GM23338 (cell line): Measurements from ENCODE around the gene UTS2R. TPM values are rescaled to one million over a fixed set of nuclear protein-coding genes. Genes with fewer than 3 reads are reported as not detected.

Experiments used
- ATAC-seq: fragments of 200-7000 bp; cut with Tn5 transposase; 3 replicates; pipeline ENCODE4 v1.9.1; 2020
- DNase-seq: peaks from one replicate; pipeline ENCODE4 v3.0.0-alpha.2; 2015; ENCODE audit warnings: low spot score
- H2AFZ ChIP-seq: fragments of 200-600 bp; sonication (generic); 2 replicates; pipeline ENCODE4 v1.8.0; 2016; ENCODE audit warnings: antibody characterized with exemption, mild to moderate bottlenecking, moderate library complexity
- H3F3A ChIP-seq: fragments of 200-600 bp; sonication (generic); replicated peaks from 2 replicates; pipeline ENCODE4 v1.8.0; 2017; ENCODE audit warnings: antibody characterized with exemption, mixed run types, low read depth
- H3K27ac ChIP-seq: fragments of 200-600 bp; sonication (generic); 2 replicates; pipeline ENCODE4 v1.6.1; 2016; ENCODE audit warnings: low read depth
- H3K27me3 ChIP-seq: fragments of 200-600 bp; sonication (generic); 2 replicates; pipeline ENCODE4 v1.8.0; 2016; ENCODE audit warnings: mild to moderate bottlenecking, mixed run types, moderate library complexity; ENCODE audit not compliant: insufficient read depth
- H3K36me3 ChIP-seq: fragments of 200-600 bp; sonication (generic); 2 replicates; pipeline ENCODE4 v1.8.0; 2016; ENCODE audit warnings: mild to moderate bottlenecking; ENCODE audit not compliant: insufficient read depth
- H3K4me1 ChIP-seq: fragments of 200-600 bp; sonication (generic); 2 replicates; pipeline ENCODE4 v1.8.0; 2016; ENCODE audit warnings: mild to moderate bottlenecking, moderate library complexity; ENCODE audit not compliant: insufficient read depth
- H3K4me2 ChIP-seq: fragments of 200-600 bp; sonication (generic); 2 replicates; pipeline ENCODE4 v1.7.1; 2017; ENCODE audit warnings: mixed run types
- H3K4me3 ChIP-seq: fragments of 200-600 bp; sonication (generic); 2 replicates; pipeline ENCODE4 v1.6.1; 2016; ENCODE audit warnings: mixed run types
- H3K79me2 ChIP-seq: fragments of 200-600 bp; sonication (generic); replicated peaks from 2 replicates; pipeline ENCODE4 v1.8.0; 2017; ENCODE audit warnings: mild to moderate bottlenecking; ENCODE audit not compliant: insufficient read depth
- H3K9me2 ChIP-seq: fragments of 200-600 bp; sonication (generic); 2 replicates; pipeline ENCODE4 v1.8.0; 2017; ENCODE audit not compliant: insufficient read depth
- H4K20me1 ChIP-seq: fragments of 200-600 bp; sonication (generic); replicated peaks from 2 replicates; pipeline ENCODE4 v1.8.0; 2017; ENCODE audit warnings: mild to moderate bottlenecking; ENCODE audit not compliant: insufficient read depth
- H3K27ac Mint-ChIP-seq: 2 replicates; pipeline ENCODE4 v1.8.0; 2020; ENCODE audit warnings: inconsistent platforms, mild to moderate bottlenecking, moderate library complexity, mixed read lengths
- H3K27me3 Mint-ChIP-seq: 3 replicates; pipeline ENCODE4 v1.8.0; 2022; ENCODE audit warnings: low read depth, mild to moderate bottlenecking, moderate library complexity, mixed read lengths, inconsistent platforms; ENCODE audit not compliant: insufficient read depth, poor library complexity
- H3K36me3 Mint-ChIP-seq: 3 replicates; pipeline ENCODE4 v1.8.0; 2021; ENCODE audit warnings: low read depth, mild to moderate bottlenecking, inconsistent platforms, moderate library complexity, mixed read lengths
- H3K4me1 Mint-ChIP-seq: 3 replicates; pipeline ENCODE4 v1.8.0; 2020; ENCODE audit warnings: mild to moderate bottlenecking, inconsistent platforms, mixed read lengths
- H3K4me3 Mint-ChIP-seq: 3 replicates; pipeline ENCODE4 v1.8.0; 2021; ENCODE audit warnings: moderate library complexity, mild to moderate bottlenecking, inconsistent platforms, mixed read lengths
- H3K9me3 Mint-ChIP-seq: 3 replicates; pipeline ENCODE4 v1.8.0; 2020; ENCODE audit warnings: moderate library complexity, mild to moderate bottlenecking, inconsistent platforms, mixed read lengths
- CREB1 ChIP-seq: fragments of 250-450 bp; sonication (Bioruptor Pico); IDR thresholded peaks from 2 replicates; pipeline ENCODE4 v1.5.0; 2020; ENCODE audit warnings: low read depth, mild to moderate bottlenecking, moderate library complexity
- CTCF ChIP-seq, 2 experiments: fragments of 200-600 bp in 1 of 2; sonication (generic) in 1 of 2; conservative IDR thresholded peaks; 2 replicates each; pipeline versions ENCODE4 v1.5.1 to v1.6.1; 2016 to 2017; ENCODE audit warnings: antibody characterized with exemption in 2 of 2, low read depth in 2 of 2, mild to moderate bottlenecking in 2 of 2, moderate library complexity in 1 of 2
- EZH2 ChIP-seq: fragments of 200-600 bp; sonication (generic); IDR thresholded peaks from one replicate; pipeline ENCODE4 v1.8.0; 2017; ENCODE audit warnings: antibody characterized with exemption, mild to moderate bottlenecking, low read depth; ENCODE audit not compliant: unreplicated experiment
- EZH2phosphoT487 ChIP-seq: fragments of 200-600 bp; sonication (generic); IDR thresholded peaks from one replicate; pipeline ENCODE4 v1.8.1; 2018; ENCODE audit warnings: antibody characterized with exemption; ENCODE audit not compliant: unreplicated experiment
- JUNB ChIP-seq: IDR thresholded peaks from one replicate; pipeline ENCODE4 v1.6.1; 2016; ENCODE audit warnings: antibody characterized with exemption; ENCODE audit not compliant: unreplicated experiment
- NANOG ChIP-seq: IDR thresholded peaks from 2 replicates; pipeline ENCODE4 v1.6.1; 2016; ENCODE audit warnings: antibody characterized with exemption, borderline replicate concordance
- POLR2AphosphoS5 ChIP-seq: IDR thresholded peaks from 2 replicates; pipeline ENCODE4 v1.6.1; 2016; ENCODE audit warnings: antibody characterized with exemption, low read depth
- STAT1 ChIP-seq: IDR thresholded peaks from one replicate; pipeline ENCODE4 v1.6.1; 2016; ENCODE audit warnings: antibody characterized with exemption; ENCODE audit not compliant: unreplicated experiment
- ZNF114 ChIP-seq: fragments of 250-450 bp; sonication (Bioruptor Pico); IDR thresholded peaks from 2 replicates; pipeline ENCODE4 v1.5.0; 2020; ENCODE audit warnings: mild to moderate bottlenecking, moderate library complexity
- ZNF331 ChIP-seq: fragments of 250-450 bp; sonication (Bioruptor Pico); IDR thresholded peaks from 2 replicates; pipeline ENCODE4 v1.5.0; 2020; ENCODE audit warnings: low read depth, mild to moderate bottlenecking, moderate library complexity
- ZNF462 ChIP-seq: fragments of 250-450 bp; sonication (Bioruptor Pico); IDR thresholded peaks from 2 replicates; pipeline ENCODE4 v1.5.0; 2020; ENCODE audit warnings: mild to moderate bottlenecking, moderate library complexity
- polyA plus RNA-seq: library from polyadenylated mRNA; unstranded; fragments of >200 nt; fragmentation: Nextera tagmentation; extraction: Ambion mirVana; gene quantifications from 2 replicates; pipeline ENCODE4 v1.2.1, GENCODE V29; 2016
- total RNA-seq: library from RNA; depleted of rRNA; stranded (reverse); fragments of >200 nt; shearing (Covaris generic); gene quantifications from 2 replicates; pipeline ENCODE4 v1.2.3, GENCODE V29; 2014
- TF ChIP-seq, protein P1 (sequence below): IDR thresholded peaks from 2 replicates; pipeline ENCODE4 v1.6.1; 2016; ENCODE audit warnings: antibody characterized with exemption
- TF ChIP-seq, protein P2 (sequence below): IDR thresholded peaks from one replicate; pipeline ENCODE4 v1.6.1; 2018; ENCODE audit warnings: antibody characterized with exemption; ENCODE audit not compliant: unreplicated experiment

Gene UTS2R
- total and polyA plus RNA-seq, 2 experiments from 2014 or later = 0.49 TPM; not detected in 1

GRCh38 chr17:82399601-82400101 lies 28.1 kb downstream of the UTS2R start:
- Mint-ChIP-seq H3K4me3 (no peak overlapping the region), H3K9me3 (no peaks in the 10 kb centered on the region), H3K27me3 (peaks cover 7% of the 10 kb centered on the region), H3K4me1 (no peaks in the 10 kb centered on the region), H3K36me3 (peaks cover 7% of the 10 kb centered on the region), H3K27ac (no peak overlapping the region)
- ATAC-seq (no peak), DNase-seq (no peak)
- H4K20me1 ChIP-seq = no peaks in the 10 kb centered on the region
- H3F3A ChIP-seq = 0 out of 2 replicates have a peak, but pooled peaks cover 2% of the 10 kb centered on the region
- H3K79me2 ChIP-seq = no peaks in the 10 kb centered on the region
- no peak overlapping the region for H3K4me3 ChIP-seq
- H3K9me2 ChIP-seq = no peaks in the 10 kb centered on the region
- H3K4me1 ChIP-seq = no peaks in the 10 kb centered on the region
- no peaks in the 10 kb centered on the region for H3K36me3 ChIP-seq
- H3K27ac ChIP-seq = no peak overlapping the region
- H2AFZ ChIP-seq = no peak overlapping the region
- no peak overlapping the region for H3K4me2 ChIP-seq
- H3K27me3 ChIP-seq = no peaks in the 10 kb centered on the region
- TF ChIP-seq CTCF (conservative IDR thresholded peaks at IDR 0.05; ENCODE audit: low read depth in 2 of 2) (no peak), POLR2AphosphoS5 (no peak), EZH2phosphoT487 (no peak), NANOG (no peak), ZNF462 (CRISPR knock-in tag) (no peak), JUNB (no peak), CREB1 (CRISPR knock-in tag) (no peak), ZNF114 (CRISPR knock-in tag) (no peak), STAT1 (no peak), ZNF331 (CRISPR knock-in tag) (no peak), EZH2 (no peak)
- TF ChIP-seq, protein P1, sequence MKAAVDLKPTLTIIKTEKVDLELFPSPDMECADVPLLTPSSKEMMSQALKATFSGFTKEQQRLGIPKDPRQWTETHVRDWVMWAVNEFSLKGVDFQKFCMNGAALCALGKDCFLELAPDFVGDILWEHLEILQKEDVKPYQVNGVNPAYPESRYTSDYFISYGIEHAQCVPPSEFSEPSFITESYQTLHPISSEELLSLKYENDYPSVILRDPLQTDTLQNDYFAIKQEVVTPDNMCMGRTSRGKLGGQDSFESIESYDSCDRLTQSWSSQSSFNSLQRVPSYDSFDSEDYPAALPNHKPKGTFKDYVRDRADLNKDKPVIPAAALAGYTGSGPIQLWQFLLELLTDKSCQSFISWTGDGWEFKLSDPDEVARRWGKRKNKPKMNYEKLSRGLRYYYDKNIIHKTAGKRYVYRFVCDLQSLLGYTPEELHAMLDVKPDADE = no peak
- TF ChIP-seq, protein P2, sequence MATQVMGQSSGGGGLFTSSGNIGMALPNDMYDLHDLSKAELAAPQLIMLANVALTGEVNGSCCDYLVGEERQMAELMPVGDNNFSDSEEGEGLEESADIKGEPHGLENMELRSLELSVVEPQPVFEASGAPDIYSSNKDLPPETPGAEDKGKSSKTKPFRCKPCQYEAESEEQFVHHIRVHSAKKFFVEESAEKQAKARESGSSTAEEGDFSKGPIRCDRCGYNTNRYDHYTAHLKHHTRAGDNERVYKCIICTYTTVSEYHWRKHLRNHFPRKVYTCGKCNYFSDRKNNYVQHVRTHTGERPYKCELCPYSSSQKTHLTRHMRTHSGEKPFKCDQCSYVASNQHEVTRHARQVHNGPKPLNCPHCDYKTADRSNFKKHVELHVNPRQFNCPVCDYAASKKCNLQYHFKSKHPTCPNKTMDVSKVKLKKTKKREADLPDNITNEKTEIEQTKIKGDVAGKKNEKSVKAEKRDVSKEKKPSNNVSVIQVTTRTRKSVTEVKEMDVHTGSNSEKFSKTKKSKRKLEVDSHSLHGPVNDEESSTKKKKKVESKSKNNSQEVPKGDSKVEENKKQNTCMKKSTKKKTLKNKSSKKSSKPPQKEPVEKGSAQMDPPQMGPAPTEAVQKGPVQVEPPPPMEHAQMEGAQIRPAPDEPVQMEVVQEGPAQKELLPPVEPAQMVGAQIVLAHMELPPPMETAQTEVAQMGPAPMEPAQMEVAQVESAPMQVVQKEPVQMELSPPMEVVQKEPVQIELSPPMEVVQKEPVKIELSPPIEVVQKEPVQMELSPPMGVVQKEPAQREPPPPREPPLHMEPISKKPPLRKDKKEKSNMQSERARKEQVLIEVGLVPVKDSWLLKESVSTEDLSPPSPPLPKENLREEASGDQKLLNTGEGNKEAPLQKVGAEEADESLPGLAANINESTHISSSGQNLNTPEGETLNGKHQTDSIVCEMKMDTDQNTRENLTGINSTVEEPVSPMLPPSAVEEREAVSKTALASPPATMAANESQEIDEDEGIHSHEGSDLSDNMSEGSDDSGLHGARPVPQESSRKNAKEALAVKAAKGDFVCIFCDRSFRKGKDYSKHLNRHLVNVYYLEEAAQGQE = no peak
